HG02642 (cell line): Measurements from ENCODE around the gene MED29.

ENCODE experiments used
- ATAC-seq: cut with Tn5 transposase; IDR thresholded peaks from one replicate; pipeline ENCODE4 v1.9.1; 2021; ENCODE audit warnings: mild to moderate bottlenecking; ENCODE audit not compliant: unreplicated experiment, poor library complexity

MED29 gene

GRCh38 chr19:39449116-39449797 lies 58.1 kb downstream of the MED29 start:
- no peak for ATAC-seq
